ENCODE data around the gene C16orf95.

The C16orf95 gene

GRCh38 chr16:87333581-87334331 lies 16.6 kb upstream of the C16orf95 start:
- TF ChIP-seq, protein P1, sequence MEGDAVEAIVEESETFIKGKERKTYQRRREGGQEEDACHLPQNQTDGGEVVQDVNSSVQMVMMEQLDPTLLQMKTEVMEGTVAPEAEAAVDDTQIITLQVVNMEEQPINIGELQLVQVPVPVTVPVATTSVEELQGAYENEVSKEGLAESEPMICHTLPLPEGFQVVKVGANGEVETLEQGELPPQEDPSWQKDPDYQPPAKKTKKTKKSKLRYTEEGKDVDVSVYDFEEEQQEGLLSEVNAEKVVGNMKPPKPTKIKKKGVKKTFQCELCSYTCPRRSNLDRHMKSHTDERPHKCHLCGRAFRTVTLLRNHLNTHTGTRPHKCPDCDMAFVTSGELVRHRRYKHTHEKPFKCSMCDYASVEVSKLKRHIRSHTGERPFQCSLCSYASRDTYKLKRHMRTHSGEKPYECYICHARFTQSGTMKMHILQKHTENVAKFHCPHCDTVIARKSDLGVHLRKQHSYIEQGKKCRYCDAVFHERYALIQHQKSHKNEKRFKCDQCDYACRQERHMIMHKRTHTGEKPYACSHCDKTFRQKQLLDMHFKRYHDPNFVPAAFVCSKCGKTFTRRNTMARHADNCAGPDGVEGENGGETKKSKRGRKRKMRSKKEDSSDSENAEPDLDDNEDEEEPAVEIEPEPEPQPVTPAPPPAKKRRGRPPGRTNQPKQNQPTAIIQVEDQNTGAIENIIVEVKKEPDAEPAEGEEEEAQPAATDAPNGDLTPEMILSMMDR (conservative IDR thresholded peaks at IDR 0.05), result no peak
- H3K27ac ChIP-seq, result no peak overlapping the region

DNA sequence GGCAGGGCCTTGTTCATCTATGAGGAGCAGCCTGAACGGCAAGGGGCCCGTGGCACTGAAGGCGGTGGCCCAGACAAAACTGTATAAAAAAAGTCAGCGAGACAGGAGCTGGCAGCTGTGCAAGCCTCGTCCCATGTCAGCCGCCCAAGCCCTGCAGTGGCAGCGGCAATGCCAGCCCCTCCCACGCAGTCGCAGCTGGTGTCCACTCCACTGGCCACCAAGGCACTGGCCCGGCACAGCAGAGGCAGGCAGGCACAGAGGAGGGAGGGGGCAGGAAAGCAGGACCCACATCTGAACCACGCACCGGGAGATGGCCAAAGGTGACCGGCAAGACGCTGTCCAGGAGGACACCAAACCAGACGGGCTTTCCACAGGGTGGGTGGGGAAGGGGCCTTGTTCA lies 15.9 kb upstream of the C16orf95 start:
- H3K27ac ChIP-seq, result no peak overlapping the region
- TF ChIP-seq, protein P1 (conservative IDR thresholded peaks at IDR 0.05), result no peak

GRCh38 chr16:87332150-87332549 lies 15.0 kb upstream of the C16orf95 start:
- TF ChIP-seq, protein P1 (conservative IDR thresholded peaks at IDR 0.05), result no peak
- H3K27ac ChIP-seq, result peak overlapping the region; percentile 32

- TF ChIP-seq, protein P1 (conservative IDR thresholded peaks at IDR 0.05), result no peak
- H3K27ac ChIP-seq, result no peak overlapping the region
Observed at GRCh38 chr16:87331241-87331801, 14.1 kb upstream of the C16orf95 start.

- TF ChIP-seq, protein P1 (conservative IDR thresholded peaks at IDR 0.05), result no peak
- no peak overlapping the region for H3K27ac ChIP-seq
Observed at GRCh38 chr16:87330646-87331045, 13.5 kb upstream of the C16orf95 start.

DNA sequence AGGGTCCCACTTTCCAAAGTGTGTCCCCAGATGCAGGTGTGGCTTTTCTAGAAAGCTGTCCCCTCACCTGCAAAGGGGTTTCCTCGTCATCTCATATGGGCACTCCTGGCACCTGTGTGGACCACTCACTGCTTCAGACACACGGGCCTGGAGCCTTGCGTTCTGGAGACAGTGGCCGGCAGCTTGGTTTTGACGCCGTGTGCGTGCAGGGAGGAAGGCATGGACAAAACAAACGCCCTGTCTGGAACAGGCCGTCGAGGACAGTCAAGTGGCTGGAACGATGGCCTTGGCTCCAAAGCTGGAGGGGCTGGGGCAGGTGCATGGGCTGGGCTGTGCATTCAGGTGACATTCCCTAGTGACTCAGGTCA lies 13.0 kb upstream of the C16orf95 start:
- TF ChIP-seq, protein P1 (conservative IDR thresholded peaks at IDR 0.05), result no peak
- no peak overlapping the region for H3K27ac ChIP-seq

DNA sequence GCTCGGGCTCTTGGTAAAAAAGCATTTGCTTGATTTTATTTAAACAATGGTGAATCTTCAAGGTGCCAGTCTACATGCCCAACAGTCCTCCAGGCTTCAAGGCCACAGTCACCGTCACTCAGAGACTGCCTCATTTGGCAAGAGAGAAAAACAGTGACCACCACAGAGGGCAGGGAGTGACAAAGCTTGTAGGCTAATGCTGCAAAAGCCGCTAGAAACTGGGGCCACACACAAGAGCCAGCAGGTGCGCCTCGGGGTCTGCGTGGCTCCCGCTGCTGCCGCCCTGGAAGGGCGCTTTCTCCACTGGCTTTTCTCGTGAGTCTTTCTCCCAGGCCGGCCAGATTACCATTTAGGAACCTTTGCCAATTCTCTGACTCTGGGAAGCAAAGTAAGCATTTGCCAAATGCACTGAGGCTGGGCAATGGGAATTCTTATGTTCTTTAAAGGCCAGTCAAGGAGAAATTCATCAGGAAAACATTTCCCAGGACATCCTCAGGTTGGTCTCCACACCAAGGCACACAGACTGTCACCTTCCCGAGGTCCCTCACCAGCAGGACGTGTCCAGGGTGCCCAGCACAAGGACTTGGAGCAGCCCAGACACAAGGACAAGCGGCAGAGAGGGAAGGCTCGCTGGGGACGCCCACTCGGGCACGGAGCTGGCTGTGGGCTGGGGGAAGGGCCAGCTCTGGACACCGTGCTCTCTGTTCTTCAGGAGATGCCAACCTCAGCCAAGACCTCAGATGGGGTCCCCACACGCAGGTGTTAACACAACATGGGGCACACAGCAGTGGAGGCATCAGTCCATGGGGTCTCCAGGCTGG lies 12.5 kb upstream of the C16orf95 start:
- H3K27ac ChIP-seq, result no peak overlapping the region
- TF ChIP-seq, protein P1 (conservative IDR thresholded peaks at IDR 0.05), result no peak

All from VCaP (cell line).